Skeletal muscle satellite cell (primary cell): ENCODE results near the gene CHCHD3.

Experiments
- H3K27me3 ChIP-seq: 2 replicates; pipeline ENCODE4 v1.7.0; 2013; ENCODE audit warnings: low read length; ENCODE audit not compliant: control insufficient read depth, insufficient read depth
- H3K36me3 ChIP-seq: 2 replicates; pipeline ENCODE4 v1.7.0; 2013; ENCODE audit warnings: mild to moderate bottlenecking, control low read depth, low read length; ENCODE audit not compliant: insufficient read depth
- H3K4me1 ChIP-seq: 2 replicates; pipeline ENCODE4 v1.7.0; 2013; ENCODE audit warnings: low read length; ENCODE audit not compliant: control insufficient read depth, insufficient read depth
- H3K4me2 ChIP-seq: 2 replicates; pipeline ENCODE4 v1.7.0; 2013; ENCODE audit warnings: mild to moderate bottlenecking, low read length
- H3K4me3 ChIP-seq: 2 replicates; pipeline ENCODE4 v1.7.0; 2013; ENCODE audit warnings: low read length
- H3K9ac ChIP-seq: 2 replicates; pipeline ENCODE4 v1.7.0; 2013; ENCODE audit warnings: mild to moderate bottlenecking, low read depth, low read length, moderate library complexity
- H3K9me3 ChIP-seq: replicated peaks from 2 replicates; pipeline ENCODE4 v1.7.0; 2013; ENCODE audit warnings: mild to moderate bottlenecking, control low read depth, low read length

CHCHD3 gene

GRCh38 chr7:132997505-132997904, 84.4 kb downstream of the CHCHD3 start:
- Histone ChIP-seq H3K9ac (no peak overlapping the region), H3K27me3 (no peaks in the 10 kb centered on the region)

DNA sequence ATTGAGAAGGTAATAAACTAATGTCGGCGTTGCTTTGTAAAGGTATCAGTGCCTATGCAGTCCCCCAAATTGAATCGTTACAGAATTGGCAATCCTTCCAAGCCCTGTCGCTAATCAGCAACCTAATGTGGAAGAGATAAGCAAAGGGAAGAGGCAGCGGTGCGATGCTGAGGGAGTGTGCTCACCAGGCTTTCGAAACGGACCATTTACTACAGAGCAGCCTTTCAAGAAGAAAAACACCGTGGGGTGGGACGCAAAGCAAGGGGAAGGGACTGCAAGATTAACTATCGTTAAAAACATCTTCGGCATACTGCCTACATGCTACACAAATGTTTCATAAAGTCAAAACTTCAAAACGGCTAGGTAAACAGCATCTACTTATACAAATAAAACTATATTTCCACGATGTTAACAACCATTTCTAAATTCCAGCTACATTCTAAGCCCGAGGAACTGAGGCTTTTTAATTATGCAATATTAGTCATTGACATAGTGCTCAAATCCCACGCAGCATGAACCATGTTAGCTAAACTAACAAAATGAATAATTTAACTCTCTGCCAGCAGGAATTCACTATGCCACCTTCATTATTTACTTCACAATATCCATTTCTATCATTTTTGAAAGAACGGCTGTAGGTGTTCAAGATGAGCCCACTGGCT, 85.2 kb downstream of the CHCHD3 start:
- Histone ChIP-seq H3K4me1 (peaks cover 26% of the 10 kb centered on the region), H3K9me3 (no peaks in the 10 kb centered on the region), H3K27me3 (no peaks in the 10 kb centered on the region), H3K36me3 (no peaks in the 10 kb centered on the region), H3K4me2 (peak overlapping the region; percentile 3), H3K4me3 (no peak overlapping the region), H3K9ac (no peak overlapping the region)

More at GRCh38 chr7:132997505-132997904, 84.4 kb downstream of the CHCHD3 start:
- Histone ChIP-seq H3K4me1 (peaks cover 26% of the 10 kb centered on the region), H3K4me3 (no peak overlapping the region), H3K36me3 (no peaks in the 10 kb centered on the region), H3K4me2 (no peak overlapping the region), H3K9me3 (no peaks in the 10 kb centered on the region)

- no peak overlapping the region for H3K9ac ChIP-seq
- H3K4me3 ChIP-seq: no peak overlapping the region
- no peaks in the 10 kb centered on the region for H3K36me3 ChIP-seq
- no peak overlapping the region for H3K4me2 ChIP-seq
- no peaks in the 10 kb centered on the region for H3K9me3 ChIP-seq
- H3K4me1 ChIP-seq: peaks cover 20% of the 10 kb centered on the region
- no peaks in the 10 kb centered on the region for H3K27me3 ChIP-seq
These were observed 88.4 kb downstream of the CHCHD3 start for GRCh38 chr7:132993377-132994013.

DNA sequence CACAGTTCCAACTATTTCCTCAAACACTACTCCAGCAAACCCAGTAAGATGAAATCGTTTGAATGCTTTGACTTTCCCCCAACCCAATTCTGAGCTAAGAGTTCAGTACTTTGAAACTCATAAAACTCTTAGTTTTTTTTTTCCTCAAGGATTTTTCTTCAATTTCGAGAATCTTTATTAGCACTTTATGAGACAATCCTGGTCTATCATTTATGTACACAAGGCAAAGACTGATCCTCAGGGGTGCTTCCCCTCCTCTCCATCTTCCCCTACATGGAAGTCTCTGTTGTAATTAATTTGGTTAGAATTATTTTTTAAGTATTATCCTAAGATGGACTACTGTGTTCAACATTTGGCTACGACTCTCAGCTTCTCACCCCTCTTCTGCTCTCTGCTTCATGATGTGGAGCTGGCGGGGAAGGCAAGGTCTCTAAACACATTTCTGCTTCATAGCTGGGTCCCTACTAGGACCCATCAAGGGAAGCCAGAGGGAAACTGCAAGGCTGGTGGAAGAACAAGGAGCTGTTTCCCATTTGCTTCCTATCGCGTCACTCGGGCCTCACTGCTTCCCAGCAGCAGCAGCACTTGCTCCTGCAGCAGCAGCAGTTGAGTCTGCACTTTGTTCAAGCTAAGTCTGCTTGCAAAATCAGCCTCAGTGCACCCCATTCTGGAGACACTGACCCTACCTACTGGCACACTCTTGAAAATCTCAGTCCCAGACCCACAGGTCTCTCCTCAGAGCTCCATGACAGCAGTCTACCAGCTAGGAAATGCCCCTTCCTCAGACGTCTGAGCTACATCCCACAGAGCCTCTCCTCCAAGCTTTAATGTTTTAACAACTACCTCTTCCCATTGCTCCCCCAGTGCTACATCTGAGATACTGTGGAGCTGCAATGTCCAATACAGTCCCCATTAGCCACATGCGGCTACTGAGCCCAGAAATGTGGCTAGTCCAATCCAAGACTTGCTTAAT, 90.0 kb downstream of the CHCHD3 start:
- peaks cover 11% of the 10 kb centered on the region for H3K4me1 ChIP-seq
- H3K9ac ChIP-seq: no peak overlapping the region
- no peaks in the 10 kb centered on the region for H3K36me3 ChIP-seq
- H3K27me3 ChIP-seq: no peaks in the 10 kb centered on the region
- no peak overlapping the region for H3K4me3 ChIP-seq
- H3K9me3 ChIP-seq: no peaks in the 10 kb centered on the region
- H3K4me2 ChIP-seq: no peak overlapping the region

DNA sequence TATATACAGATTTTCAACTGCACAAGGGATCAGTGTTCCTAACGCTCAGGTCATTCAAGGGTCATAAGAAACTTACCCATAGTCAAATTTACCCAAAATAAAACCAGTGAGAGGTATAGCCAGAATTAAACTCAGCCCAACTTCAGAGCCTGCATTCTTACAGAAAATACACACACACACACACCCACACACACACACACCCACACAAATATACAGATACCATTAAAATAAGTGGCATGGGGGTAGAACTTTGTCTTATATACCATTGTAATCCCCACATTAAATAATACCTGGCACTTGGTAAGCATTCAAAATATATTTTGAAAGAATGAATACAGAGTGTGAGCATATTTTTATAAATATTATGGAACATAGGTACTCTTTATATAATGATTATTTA, 93.8 kb downstream of the CHCHD3 start:
- no peak overlapping the region for H3K4me2 ChIP-seq
- H3K27me3 ChIP-seq: no peaks in the 10 kb centered on the region
- no peaks in the 10 kb centered on the region for H3K36me3 ChIP-seq
- H3K4me3 ChIP-seq: no peak overlapping the region
- no peaks in the 10 kb centered on the region for H3K9me3 ChIP-seq
- no peaks in the 10 kb centered on the region for H3K4me1 ChIP-seq
- no peak overlapping the region for H3K9ac ChIP-seq

DNA sequence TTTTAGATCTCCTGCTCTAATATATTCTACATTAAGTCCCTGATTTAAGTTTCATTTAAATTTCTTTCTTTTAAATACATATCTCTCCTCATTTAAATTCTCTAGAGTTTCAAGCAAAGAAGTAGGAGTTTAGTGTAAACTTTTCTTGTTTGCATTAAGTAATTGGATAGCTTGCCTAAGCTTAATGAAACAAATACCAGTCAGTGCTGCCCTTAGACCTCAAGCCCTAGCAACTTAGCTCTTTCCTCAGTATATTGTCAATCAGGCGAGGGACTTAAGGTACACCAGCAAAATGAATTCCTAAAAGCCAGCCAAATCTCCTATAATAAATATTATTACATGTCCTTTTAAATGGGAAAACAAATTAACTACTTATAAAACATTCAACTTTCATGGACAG, 101.5 kb downstream of the CHCHD3 start:
- Histone ChIP-seq H3K9me3 (no peaks in the 10 kb centered on the region), H3K4me1 (no peaks in the 10 kb centered on the region), H3K4me3 (no peak overlapping the region), H3K27me3 (no peaks in the 10 kb centered on the region), H3K9ac (no peak overlapping the region), H3K36me3 (no peaks in the 10 kb centered on the region), H3K4me2 (no peak overlapping the region)

DNA sequence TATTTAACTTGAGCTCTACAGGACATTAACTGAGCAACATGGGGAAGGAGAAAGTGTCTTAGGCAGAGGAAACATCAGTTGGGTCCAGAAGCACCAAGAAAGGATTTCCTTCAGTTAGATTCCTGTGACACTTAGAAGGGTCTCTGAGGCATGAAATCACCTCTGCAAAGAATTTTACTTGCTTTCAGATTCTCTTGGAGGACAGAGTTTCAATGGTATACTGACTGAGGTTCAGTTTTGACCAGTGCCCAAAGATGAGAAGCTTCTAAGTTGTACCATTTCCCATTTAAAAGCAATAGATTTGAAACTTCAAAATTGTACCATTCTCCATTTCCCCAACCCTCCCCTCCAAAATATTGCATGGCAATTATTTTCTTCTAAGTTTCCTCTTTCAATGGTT, 102.4 kb downstream of the CHCHD3 start:
- H3K27me3 ChIP-seq: no peaks in the 10 kb centered on the region
- no peak overlapping the region for H3K9ac ChIP-seq
- no peak overlapping the region for H3K4me3 ChIP-seq
- H3K4me1 ChIP-seq: no peaks in the 10 kb centered on the region
- no peaks in the 10 kb centered on the region for H3K36me3 ChIP-seq
- H3K9me3 ChIP-seq: no peaks in the 10 kb centered on the region
- H3K4me2 ChIP-seq: no peak overlapping the region

GRCh38 chr7:132977234-132977633, 104.7 kb downstream of the CHCHD3 start:
- Histone ChIP-seq H3K4me2 (no peak overlapping the region), H3K4me1 (no peaks in the 10 kb centered on the region), H3K36me3 (peaks cover 7% of the 10 kb centered on the region), H3K27me3 (no peaks in the 10 kb centered on the region), H3K9ac (no peak overlapping the region), H3K4me3 (no peak overlapping the region), H3K9me3 (no peaks in the 10 kb centered on the region)

DNA sequence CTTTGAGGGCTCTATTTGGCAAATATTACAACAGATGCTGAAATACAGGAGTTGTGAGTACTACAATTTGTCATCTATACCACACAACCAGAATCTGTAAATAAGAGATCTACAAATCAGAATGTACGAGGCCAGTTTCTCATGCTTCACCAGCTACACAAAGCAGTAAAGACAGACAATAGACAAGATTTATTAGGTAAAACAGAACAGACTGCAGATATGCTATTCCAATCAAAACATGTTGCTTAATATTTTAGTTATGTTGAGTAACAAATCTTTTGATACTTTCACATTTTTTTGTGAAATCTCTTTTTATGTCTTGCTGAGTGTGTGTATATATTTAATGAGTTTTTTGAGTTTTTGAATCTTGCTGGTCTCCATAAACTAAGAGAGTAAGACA, 109.1 kb downstream of the CHCHD3 start:
- Histone ChIP-seq H3K9me3 (no peaks in the 10 kb centered on the region), H3K36me3 (peaks cover 7% of the 10 kb centered on the region), H3K9ac (no peak overlapping the region), H3K4me3 (no peak overlapping the region), H3K27me3 (no peaks in the 10 kb centered on the region), H3K4me2 (no peak overlapping the region), H3K4me1 (no peaks in the 10 kb centered on the region)

DNA sequence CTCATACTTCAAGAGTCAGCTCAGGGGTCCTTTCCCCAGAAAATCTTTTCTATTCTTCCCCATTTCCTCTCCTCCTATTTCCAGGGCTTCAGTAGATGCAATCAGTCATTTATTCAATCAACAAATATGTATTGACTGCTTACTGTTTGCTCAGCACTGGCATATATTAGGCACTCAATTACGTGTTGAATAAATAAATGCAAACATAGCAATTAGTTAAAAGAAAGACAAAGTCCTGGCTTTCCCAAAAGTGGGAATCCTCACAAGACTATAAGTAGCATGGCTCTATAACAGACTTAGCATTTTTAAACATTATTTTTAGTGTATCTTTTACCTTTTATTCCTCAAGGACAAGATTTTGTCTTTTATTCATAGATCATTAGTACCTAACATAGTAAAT, 111.6 kb downstream of the CHCHD3 start:
- Histone ChIP-seq H3K36me3 (peaks cover 7% of the 10 kb centered on the region), H3K9ac (no peak overlapping the region), H3K4me2 (no peak overlapping the region), H3K9me3 (no peaks in the 10 kb centered on the region), H3K4me3 (no peak overlapping the region), H3K4me1 (peaks cover 7% of the 10 kb centered on the region), H3K27me3 (no peaks in the 10 kb centered on the region)

GRCh38 chr7:132969520-132969919, 112.4 kb downstream of the CHCHD3 start:
- H3K9me3 ChIP-seq: no peaks in the 10 kb centered on the region
- no peaks in the 10 kb centered on the region for H3K27me3 ChIP-seq
- no peak overlapping the region for H3K4me3 ChIP-seq
- H3K4me1 ChIP-seq: peaks cover 7% of the 10 kb centered on the region
- no peak overlapping the region for H3K4me2 ChIP-seq
- H3K9ac ChIP-seq: no peak overlapping the region
- peaks cover 7% of the 10 kb centered on the region for H3K36me3 ChIP-seq
